ENCODE measurements around the gene WBP1.

Gene WBP1

GRCh38 chr2:74461187-74462053 is 3.2 kb downstream of the WBP1 start:
- no peak for ATAC-seq
- TF ChIP-seq BACH2 (CRISPR knock-in tag; IDR thresholded peaks at IDR 0.05; ENCODE audit: borderline replicate concordance), result no peak
- no peak for TF ChIP-seq ISL1 (CRISPR knock-in tag; IDR thresholded peaks at IDR 0.05)
- no peak for TF ChIP-seq PPARA (CRISPR knock-in tag; IDR thresholded peaks at IDR 0.05; ENCODE audit: borderline replicate concordance)
- no peak for TF ChIP-seq ZFP30 (CRISPR knock-in tag; IDR thresholded peaks at IDR 0.05)

- TF ChIP-seq GLIS3 (CRISPR knock-in tag; IDR thresholded peaks at IDR 0.05) (no peak), ARNTL (CRISPR knock-in tag; IDR thresholded peaks at IDR 0.05; ENCODE audit: borderline replicate concordance, low read depth) (no peak), RARB (CRISPR knock-in tag; IDR thresholded peaks at IDR 0.05) (no peak), PATZ1 (CRISPR knock-in tag; IDR thresholded peaks at IDR 0.05; ENCODE audit: borderline replicate concordance) (no peak), OSR1 (CRISPR knock-in tag; IDR thresholded peaks at IDR 0.05) (no peak), POU6F1 (CRISPR knock-in tag; IDR thresholded peaks at IDR 0.05; ENCODE audit: borderline replicate concordance, low read depth) (no peak), ZC3H10 (CRISPR knock-in tag; IDR thresholded peaks at IDR 0.05) (no peak)
- ATAC-seq, result no peak
These were observed 4.0 kb downstream of the WBP1 start for GRCh38 chr2:74462054-74462785.

GRCh38 chr2:74462786-74463105 is 4.5 kb downstream of the WBP1 start:
- no peak for ATAC-seq
- TF ChIP-seq TCF4 (CRISPR knock-in tag; IDR thresholded peaks at IDR 0.05; ENCODE audit: borderline replicate concordance), result no peak
- TF ChIP-seq OSR1 (CRISPR knock-in tag; IDR thresholded peaks at IDR 0.05), result no peak
- TF ChIP-seq CSRNP3 (CRISPR knock-in tag; IDR thresholded peaks at IDR 0.05), result no peak
- TF ChIP-seq TSHZ2 (CRISPR knock-in tag; IDR thresholded peaks at IDR 0.05), result no peak
- TF ChIP-seq ZNF8 (CRISPR knock-in tag; IDR thresholded peaks at IDR 0.05), result no peak
- no peak for TF ChIP-seq RARB (CRISPR knock-in tag; IDR thresholded peaks at IDR 0.05)
- TF ChIP-seq ZFP3 (CRISPR knock-in tag; IDR thresholded peaks at IDR 0.05), result no peak
- no peak for TF ChIP-seq ZNF70 (CRISPR knock-in tag; IDR thresholded peaks at IDR 0.05)
- TF ChIP-seq POU6F1 (CRISPR knock-in tag; IDR thresholded peaks at IDR 0.05; ENCODE audit: borderline replicate concordance, low read depth), result no peak
- no peak for TF ChIP-seq PPARA (CRISPR knock-in tag; IDR thresholded peaks at IDR 0.05; ENCODE audit: borderline replicate concordance)
- TF ChIP-seq SNAI2 (CRISPR knock-in tag; IDR thresholded peaks at IDR 0.05), result no peak
- no peak for TF ChIP-seq ESRRG (CRISPR knock-in tag; IDR thresholded peaks at IDR 0.05)
- TF ChIP-seq ZFP30 (CRISPR knock-in tag; IDR thresholded peaks at IDR 0.05), result no peak
- TF ChIP-seq TOX (CRISPR knock-in tag; IDR thresholded peaks at IDR 0.05; ENCODE audit: borderline replicate concordance), result no peak
- TF ChIP-seq ZC3H10 (CRISPR knock-in tag; IDR thresholded peaks at IDR 0.05), result no peak
- no peak for TF ChIP-seq CREB5 (CRISPR knock-in tag; IDR thresholded peaks at IDR 0.05; ENCODE audit: low read depth)
- no peak for TF ChIP-seq ARNTL (CRISPR knock-in tag; IDR thresholded peaks at IDR 0.05; ENCODE audit: borderline replicate concordance, low read depth)
